Measurements from ENCODE around the gene BABAM1. TPM values are rescaled to one million over a fixed set of nuclear protein-coding genes. Genes with fewer than 3 reads are reported as not detected.

The BABAM1 gene
- total and polyA plus RNA-seq, 9 of the 15 experiments (the other 6 are each of a cell fraction or from before 2014, with no cell fraction given), result 14.7 to 160 (median 113) TPM

DNA sequence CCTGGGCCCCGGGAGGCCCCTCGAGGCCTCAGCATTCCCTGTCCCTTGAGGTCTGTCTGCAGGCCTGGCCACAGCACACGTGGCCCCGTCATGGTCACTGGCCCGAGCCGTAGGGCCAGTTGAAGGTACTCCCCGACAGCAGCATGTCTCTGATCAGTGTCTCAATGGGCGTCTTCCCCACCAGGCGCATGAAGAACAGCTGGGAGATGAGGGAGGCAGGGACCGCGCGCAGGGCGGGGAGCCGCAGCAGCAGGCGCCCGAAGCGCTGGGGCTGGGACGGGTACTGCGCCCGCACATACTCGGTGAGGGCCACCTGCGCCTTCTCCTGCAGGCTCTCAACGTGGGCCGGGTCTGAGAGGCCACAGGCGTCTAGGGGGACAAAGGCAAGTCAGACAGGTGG is 35.0 kb upstream of the BABAM1 start:
- 90% methylated on average over 20 of the region's 25 CpGs for WGBS (ENCODE audit: insufficient coverage, low coverage, missing lambda C conversion rate)
- Histone ChIP-seq H3K27me3 (ENCODE audit: control insufficient read depth in 2 of 2, insufficient read depth in 2 of 2, low read length in 2 of 2) (no peaks in the 10 kb centered on the region), H2AFZ (ENCODE audit: low read depth, low read length) (no peak overlapping the region), H3K9me1 (ENCODE audit: control insufficient read depth, insufficient read depth, low read length) (no peaks in the 10 kb centered on the region), H3K27ac (ENCODE audit: extremely low read depth, low read depth, low read length) (no peak overlapping the region), H3K79me2 (ENCODE audit: control insufficient read depth, insufficient read depth, low read length) (peaks cover 62% of the 10 kb centered on the region), H3K4me2 (ENCODE audit: insufficient read depth, low read length) (no peak overlapping the region), H3K4me3 (no peak overlapping the region), H3K4me1 (replicated peaks in 1 of 2; ENCODE audit: control insufficient read depth in 2 of 2, insufficient read depth in 2 of 2, low read length in 2 of 2) (peaks cover 24 to 48% of the 10 kb centered on the region in 2 experiments), H3K9me3 (replicated peaks; ENCODE audit: control insufficient read depth, insufficient read depth, low read depth, low read length) (no peaks in the 10 kb centered on the region), H3K36me3 (ENCODE audit: control insufficient read depth, insufficient read depth, low read length) (peaks cover 68% of the 10 kb centered on the region; the same call in 2 of the 3 replicates), H3K9ac (ENCODE audit: insufficient read depth in 1 of 2, low read depth in 2 of 2, low read length in 2 of 2) (peak overlapping the region in 1 of 2 experiments; percentile 55; a peak in 1 of 4 replicates), H4K20me1 (replicated peaks; ENCODE audit: control insufficient read depth, insufficient read depth, low read length) (0 out of 2 replicates have a peak, but pooled peaks cover 10% of the 10 kb centered on the region)
- FAIRE-seq, result no peak
- intact Hi-C loops (cut with micrococcal nuclease) (no loop called here), in situ Hi-C loops (cut with MboI) (no loop called here)
- TF ChIP-seq POLR2G (IDR thresholded peaks at IDR 0.05; ENCODE audit: low read depth, low read length) (peak; percentile 64), ZNF274 (IDR thresholded peaks at IDR 0.05; ENCODE audit: borderline replicate concordance, low read depth, low read length) (no peak), ZKSCAN3 (CRISPR knock-in tag; IDR thresholded peaks at IDR 0.05) (no peak), RBFOX2 (IDR thresholded peaks at IDR 0.05; ENCODE audit: low read depth, low read length) (peak; percentile 64)
- ChIA-PET POLR2A (interaction anchor here (0.8 to 1.2 kb wide), 3 partner anchors 11 to 17 kb away, joined by 3 read pairs; partner anchors contain the start of gene USE1), CTCF (ENCODE audit: low intra/inter-chr PET ratio) (no interaction called here)
- peak in 1 of 4 experiments; percentile 9 for DNase-seq (ENCODE audit: extremely low read depth in 1 of 4, low spot score in 3 of 4)
- no TSS peak for BruUV-seq (replicated peaks)
- no peak for ATAC-seq

GRCh38 chr19:17234911-17235299 is 32.3 kb upstream of the BABAM1 start:
- POLR2A ChIA-PET, result interaction anchor here (0.6 to 11.3 kb wide), 10 partner anchors 8 to 263 kb away, joined by 3 to 129 read pairs (median 4); partner anchors contain the start of genes NR2F6, OCEL1 and USE1
- in situ Hi-C loops (cut with MboI), result no loop called here
- Histone ChIP-seq H3K4me2 (ENCODE audit: insufficient read depth, low read length) (peak overlapping the region; percentile 98), H3K4me3 (peak overlapping the region; percentile 77), H4K20me1 (replicated peaks; ENCODE audit: control insufficient read depth, insufficient read depth, low read length) (0 out of 2 replicates have a peak, but pooled peaks cover 10% of the 10 kb centered on the region), H3K36me3 (ENCODE audit: control insufficient read depth, insufficient read depth, low read length) (peaks cover 71% of the 10 kb centered on the region; the same call in 2 of the 3 replicates), H3K79me2 (ENCODE audit: control insufficient read depth, insufficient read depth, low read length) (peaks cover 57% of the 10 kb centered on the region), H3K9ac (ENCODE audit: insufficient read depth in 1 of 2, low read depth in 2 of 2, low read length in 2 of 2) (peak overlapping the region; percentile 82 to 92), H3K27me3 (ENCODE audit: control insufficient read depth in 2 of 2, insufficient read depth in 2 of 2, low read length in 2 of 2) (no peaks in the 10 kb centered on the region), H3K9me1 (ENCODE audit: control insufficient read depth, insufficient read depth, low read length) (no peaks in the 10 kb centered on the region), H2AFZ (ENCODE audit: low read depth, low read length) (peak overlapping the region; percentile 76), H3K9me3 (replicated peaks; ENCODE audit: control insufficient read depth, insufficient read depth, low read depth, low read length) (no peaks in the 10 kb centered on the region), H3K27ac (ENCODE audit: extremely low read depth, low read depth, low read length) (peak overlapping the region; percentile 87), H3K4me1 (replicated peaks in 1 of 2; ENCODE audit: control insufficient read depth in 2 of 2, insufficient read depth in 2 of 2, low read length in 2 of 2) (peaks cover 18 to 38% of the 10 kb centered on the region in 2 experiments)
- peak; percentile 80 for FAIRE-seq
- WGBS (ENCODE audit: insufficient coverage, low coverage, missing lambda C conversion rate), result 0% methylated on average over 5 of the region's 11 CpGs
- CTCF ChIA-PET (ENCODE audit: low intra/inter-chr PET ratio), result interaction anchor here (0.6 to 1.1 kb wide), 2 partner anchors 33 to 169 kb away, joined by 3 read pairs; no protein-coding TSS in a partner anchor
- ATAC-seq, result peak; percentile 89
- peak; percentile 73 to 90 (median 81) for DNase-seq (ENCODE audit: extremely low read depth in 1 of 4, low spot score in 3 of 4)
- TSS peak; percentile 41 for BruUV-seq (replicated peaks)
- intact Hi-C loops (cut with micrococcal nuclease), result loop anchor here (1.0 kb wide), 1 partner anchor 8 kb away; no protein-coding TSS in a partner anchor
- TF ChIP-seq ZKSCAN8 (CRISPR knock-in tag; IDR thresholded peaks at IDR 0.05) (no peak), ZNF561 (CRISPR knock-in tag; conservative IDR thresholded peaks at IDR 0.05) (no peak), RBM22 (IDR thresholded peaks at IDR 0.05; ENCODE audit: low read depth, low read length, poor library complexity, severe bottlenecking) (no peak), ZFP91 (CRISPR knock-in tag; IDR thresholded peaks at IDR 0.05) (no peak), RBFOX2 (IDR thresholded peaks at IDR 0.05; ENCODE audit: low read depth, low read length) (no peak), ARNT (IDR thresholded peaks at IDR 0.05) (no peak), TSC22D4 (tag; IDR thresholded peaks at IDR 0.05) (no peak), ZNF165 (CRISPR knock-in tag; IDR thresholded peaks at IDR 0.05; ENCODE audit: borderline replicate concordance) (no peak)
- TF ChIP-seq, protein P1, sequence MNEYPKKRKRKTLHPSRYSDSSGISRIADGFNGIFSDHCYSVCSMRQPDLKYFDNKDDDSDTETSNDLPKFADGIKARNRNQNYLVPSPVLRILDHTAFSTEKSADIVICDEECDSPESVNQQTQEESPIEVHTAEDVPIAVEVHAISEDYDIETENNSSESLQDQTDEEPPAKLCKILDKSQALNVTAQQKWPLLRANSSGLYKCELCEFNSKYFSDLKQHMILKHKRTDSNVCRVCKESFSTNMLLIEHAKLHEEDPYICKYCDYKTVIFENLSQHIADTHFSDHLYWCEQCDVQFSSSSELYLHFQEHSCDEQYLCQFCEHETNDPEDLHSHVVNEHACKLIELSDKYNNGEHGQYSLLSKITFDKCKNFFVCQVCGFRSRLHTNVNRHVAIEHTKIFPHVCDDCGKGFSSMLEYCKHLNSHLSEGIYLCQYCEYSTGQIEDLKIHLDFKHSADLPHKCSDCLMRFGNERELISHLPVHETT (CRISPR knock-in tag; conservative IDR thresholded peaks at IDR 0.05 in 1 of 2, IDR thresholded peaks at IDR 0.05 in 1 of 2), result no peak

Measured in K562 (cell line).